Hepatic stellate cell (primary cell): ENCODE measurements around the gene EPB41L2.
A peak's percentile ranks its signal among the peaks of the same experiment; 100 is the strongest.
"Not testable (repeated sequence)": the region's sequence is repeated elsewhere in the genome, so short reads cannot be mapped to it uniquely, and the experiment has no call there.

Experiments
- DNase-seq: peaks from one replicate; pipeline ENCODE4 v3.0.0; 2011; ENCODE audit warnings: low spot score

EPB41L2 gene

GRCh38 chr6:130945401-130945919 lies 117.6 kb downstream of the EPB41L2 start:
- DNase-seq, result no peak

GRCh38 chr6:130944486-130944885 lies 118.6 kb downstream of the EPB41L2 start:
- no peak for DNase-seq

- DNase-seq, result no peak
These were observed 119.3 kb downstream of the EPB41L2 start for GRCh38 chr6:130943738-130944137.

GRCh38 chr6:130942752-130943151 lies 120.3 kb downstream of the EPB41L2 start:
- DNase-seq, result not testable (repeated sequence)

GRCh38 chr6:130937942-130938604 lies 125.0 kb downstream of the EPB41L2 start:
- no peak for DNase-seq

GRCh38 chr6:130936933-130937332 lies 126.1 kb downstream of the EPB41L2 start:
- DNase-seq, result no peak

GRCh38 chr6:130935978-130936377 lies 127.1 kb downstream of the EPB41L2 start:
- DNase-seq, result no peak

GRCh38 chr6:130934848-130935585 lies 128.0 kb downstream of the EPB41L2 start:
- no peak for DNase-seq

GRCh38 chr6:130933712-130934200 lies 129.3 kb downstream of the EPB41L2 start:
- DNase-seq, result no peak

- DNase-seq, result no peak
These were observed 130.1 kb downstream of the EPB41L2 start for GRCh38 chr6:130932921-130933320.

- no peak for DNase-seq
These were observed 130.6 kb downstream of the EPB41L2 start for GRCh38 chr6:130932438-130932837.

GRCh38 chr6:130931683-130932082 lies 131.4 kb downstream of the EPB41L2 start:
- no peak for DNase-seq

- peak; percentile 19 for DNase-seq
These were observed 133.9 kb downstream of the EPB41L2 start for GRCh38 chr6:130929036-130929678.

- DNase-seq, result no peak
These were observed 134.7 kb downstream of the EPB41L2 start for GRCh38 chr6:130928158-130928912.

GRCh38 chr6:130927305-130927704 lies 135.7 kb downstream of the EPB41L2 start:
- DNase-seq, result no peak

GRCh38 chr6:130923350-130923749 lies 139.7 kb downstream of the EPB41L2 start:
- no peak for DNase-seq

- DNase-seq, result no peak
These were observed 140.1 kb downstream of the EPB41L2 start for GRCh38 chr6:130922922-130923321.

GRCh38 chr6:130920969-130921368 lies 142.1 kb downstream of the EPB41L2 start:
- DNase-seq, result no peak

GRCh38 chr6:130918171-130918570 lies 144.9 kb downstream of the EPB41L2 start:
- DNase-seq, result no peak

GRCh38 chr6:130915606-130916005 lies 147.4 kb downstream of the EPB41L2 start:
- DNase-seq, result not testable (repeated sequence)

GRCh38 chr6:130913120-130913519 lies 149.9 kb downstream of the EPB41L2 start:
- DNase-seq, result no peak

GRCh38 chr6:130912434-130912833 lies 150.6 kb downstream of the EPB41L2 start:
- DNase-seq, result no peak
